DMS53 treated with DMSO at 0.1 percent for 48 hours (cell line): ENCODE data around the gene ZNF438.
"Not testable (repeated sequence)": the region's sequence is repeated elsewhere in the genome, so short reads cannot be mapped to it uniquely, and the experiment has no call there.

Source experiments
- DNase-seq: peaks from one replicate; lab custom pipeline; 2025; ENCODE audit not compliant: unreplicated experiment; lab: John Stamatoyannopoulos, UW

ZNF438 gene

DNA sequence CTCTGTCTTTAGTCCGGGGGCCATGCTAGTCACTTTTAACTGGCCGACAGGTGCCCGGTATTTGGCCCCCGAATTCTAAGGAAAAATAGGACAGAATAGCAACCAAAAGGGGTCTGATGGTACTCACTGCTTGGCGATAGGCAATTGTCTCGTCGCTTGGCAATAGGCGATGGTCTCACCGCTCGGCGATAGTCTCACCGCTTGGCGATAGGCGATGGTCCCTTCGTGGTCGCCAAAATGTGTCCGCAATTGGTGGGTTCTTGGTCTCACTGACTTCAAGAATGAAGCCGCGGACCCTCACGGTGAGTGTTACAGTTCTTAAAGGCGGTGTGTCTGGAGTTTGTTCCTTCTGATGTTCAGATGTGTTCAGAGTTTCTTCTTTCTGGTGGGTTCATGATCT, 130.2 kb downstream of the ZNF438 start:
- not testable (repeated sequence) for DNase-seq

DNA sequence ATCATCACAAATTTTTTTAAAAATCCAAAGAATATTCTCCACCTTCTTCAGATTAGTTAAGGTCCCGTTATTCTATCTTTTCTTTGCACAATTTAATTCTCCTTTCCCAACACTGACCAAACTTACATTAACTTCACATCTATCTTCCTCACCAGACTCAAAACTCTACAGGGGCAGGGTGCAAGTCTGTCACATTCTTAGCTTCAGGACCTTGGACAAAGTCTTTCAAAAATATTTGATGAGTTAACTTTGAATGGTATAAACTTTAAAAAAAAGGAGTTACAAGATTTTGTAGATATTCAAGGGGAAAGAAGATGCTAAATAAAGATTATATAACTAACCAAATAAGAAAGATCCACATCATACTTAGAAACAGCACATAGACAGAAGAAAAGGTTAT, 132.7 kb downstream of the ZNF438 start:
- no peak for DNase-seq

DNA sequence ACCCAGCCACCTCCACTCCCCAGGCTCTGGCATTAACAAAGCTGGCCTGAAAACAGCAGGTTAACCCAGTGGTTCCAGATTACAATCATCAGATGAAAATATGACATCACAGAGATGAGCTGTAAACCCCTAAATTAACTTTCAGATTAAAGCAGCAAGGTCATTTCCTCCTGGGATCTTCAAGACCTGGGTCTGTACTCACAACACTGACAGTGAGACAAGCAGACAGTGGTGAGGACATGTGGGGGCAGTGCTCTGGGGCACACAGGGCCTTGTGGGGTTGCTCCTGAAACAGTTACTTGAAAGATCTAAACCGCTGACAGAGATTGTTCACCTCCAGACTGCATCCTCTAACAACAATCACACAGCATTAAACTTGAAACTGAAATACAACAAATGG, 134.1 kb downstream of the ZNF438 start:
- DNase-seq = no peak

DNA sequence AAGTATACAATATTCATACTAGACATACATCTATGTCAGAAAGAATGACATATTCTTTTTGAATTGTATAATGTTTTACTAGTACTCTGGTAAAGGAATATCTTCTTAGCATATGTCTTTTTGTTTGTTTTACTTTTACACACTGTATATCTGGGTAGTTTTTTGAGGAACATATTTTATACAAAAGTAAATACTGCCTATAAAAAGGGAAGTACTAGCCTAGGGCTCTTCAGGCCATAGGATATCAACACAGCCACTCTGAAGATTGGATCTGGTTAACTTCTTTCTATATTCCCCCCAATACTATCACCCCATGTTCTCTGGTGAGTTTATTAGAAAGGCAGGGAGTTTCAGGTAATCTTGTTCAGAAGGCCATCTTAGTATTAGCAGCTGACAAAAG, 134.6 kb downstream of the ZNF438 start:
- DNase-seq = no peak

DNA sequence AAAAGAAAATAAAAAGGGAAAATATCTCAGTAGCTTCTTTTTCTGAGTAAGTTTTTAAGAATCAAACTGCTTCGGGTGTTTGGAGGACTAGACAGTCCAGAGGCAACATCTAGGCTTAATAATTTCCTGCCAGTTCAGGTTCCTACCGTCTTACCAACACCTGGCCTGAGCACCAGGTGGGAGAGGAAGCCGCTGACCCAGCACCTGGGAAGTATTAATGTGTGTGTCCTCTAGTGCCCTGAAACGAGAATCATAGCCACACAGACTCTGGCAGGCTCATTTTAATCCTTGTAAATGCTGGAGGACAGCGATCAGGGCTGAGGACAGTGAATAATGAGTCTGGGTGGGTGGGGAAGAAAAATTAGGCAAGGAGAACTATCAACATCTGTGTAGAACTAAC, 137.4 kb downstream of the ZNF438 start:
- no peak for DNase-seq

DNA sequence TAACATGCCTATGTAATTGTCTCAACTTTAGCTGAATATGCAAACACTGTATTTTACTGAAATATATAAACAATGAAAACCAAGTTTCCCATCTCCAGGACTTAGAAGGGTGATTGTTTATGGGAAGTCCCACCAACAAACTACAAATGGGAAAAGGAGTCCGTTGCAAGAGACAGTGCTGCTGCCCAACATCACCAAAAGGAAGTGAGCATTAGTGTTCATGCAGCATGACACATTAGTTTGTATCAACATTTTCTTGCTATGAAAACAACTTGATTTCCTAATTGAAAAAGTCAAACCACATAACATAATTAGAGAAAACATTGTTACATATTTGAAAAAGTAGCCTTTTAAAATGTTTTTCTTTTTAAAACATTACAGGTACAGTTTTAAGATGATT, 138.5 kb downstream of the ZNF438 start:
- no peak for DNase-seq

DNA sequence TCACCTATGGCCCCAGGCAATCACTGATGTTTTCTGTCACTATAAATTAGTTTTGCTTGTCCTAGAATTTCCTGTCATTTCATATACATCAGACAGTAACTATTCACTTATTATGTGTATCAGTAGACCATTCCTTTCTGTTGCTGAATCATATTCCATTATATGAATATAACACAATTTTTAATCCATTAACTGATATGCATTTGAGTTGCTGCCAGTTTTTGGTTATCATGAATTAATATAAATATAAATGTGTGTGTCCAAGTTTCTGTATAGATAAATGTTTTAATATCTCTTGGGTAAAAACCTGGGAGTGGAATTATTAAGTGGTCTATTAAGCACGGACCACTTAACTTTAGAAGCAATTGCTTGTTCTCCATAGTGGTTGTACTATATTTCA, 143.8 kb downstream of the ZNF438 start:
- no peak for DNase-seq

DNA sequence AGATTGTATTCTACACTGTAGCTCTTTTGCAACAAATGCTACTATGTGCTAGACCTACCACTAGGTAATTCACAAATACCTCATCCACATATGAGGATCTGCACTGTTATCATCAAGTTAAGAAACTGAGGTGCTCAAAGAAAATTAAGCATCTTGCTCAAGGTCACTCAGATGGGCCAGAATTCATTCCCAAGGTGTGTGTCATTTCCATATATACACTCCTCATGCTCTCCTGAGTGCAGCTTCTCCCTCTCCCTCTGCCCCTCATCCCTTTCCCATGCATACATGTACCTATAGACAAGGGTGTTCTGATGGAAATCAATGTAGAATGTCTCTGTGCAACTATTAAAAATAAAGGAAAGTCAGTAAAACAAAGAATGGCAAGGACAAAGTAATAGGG, 146.2 kb downstream of the ZNF438 start:
- DNase-seq = no peak

DNA sequence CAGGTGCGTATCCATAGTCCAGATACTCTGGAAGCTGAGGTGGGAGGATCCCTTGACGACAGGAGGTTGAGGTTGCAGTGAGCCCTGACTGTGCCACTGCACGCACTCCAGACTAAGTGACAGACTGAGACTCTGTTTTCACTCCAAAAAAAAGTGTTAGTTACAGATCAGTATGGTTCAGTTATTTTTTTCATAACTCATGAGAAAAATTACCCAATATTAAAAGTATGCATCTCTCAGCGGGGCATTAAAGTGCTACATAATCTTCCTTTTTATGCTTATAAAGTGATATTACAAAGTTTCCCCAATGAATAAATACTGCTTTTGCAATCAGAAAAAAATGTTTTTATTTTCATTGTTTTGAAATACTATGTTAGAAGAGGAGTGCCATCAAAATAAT, 147.9 kb downstream of the ZNF438 start:
- DNase-seq = no peak

DNA sequence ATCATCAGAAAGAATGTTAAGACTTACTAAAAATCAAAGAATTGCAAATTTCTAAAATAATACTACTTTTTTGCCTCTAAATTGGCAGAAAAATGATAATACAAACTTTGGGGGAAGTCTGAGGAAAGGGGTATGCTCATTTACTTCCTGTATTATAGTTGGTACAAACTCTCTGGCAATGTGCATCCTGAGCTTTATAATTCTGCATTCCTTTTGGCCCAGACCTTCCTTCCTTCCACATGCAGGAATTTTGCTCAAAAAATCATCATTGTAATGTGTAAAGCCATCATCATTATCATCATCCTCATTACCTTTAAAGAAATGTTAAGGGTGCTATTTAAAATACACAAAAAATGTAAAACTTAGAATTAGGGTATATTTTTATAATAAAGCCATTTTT, 148.5 kb downstream of the ZNF438 start:
- no peak for DNase-seq

DNA sequence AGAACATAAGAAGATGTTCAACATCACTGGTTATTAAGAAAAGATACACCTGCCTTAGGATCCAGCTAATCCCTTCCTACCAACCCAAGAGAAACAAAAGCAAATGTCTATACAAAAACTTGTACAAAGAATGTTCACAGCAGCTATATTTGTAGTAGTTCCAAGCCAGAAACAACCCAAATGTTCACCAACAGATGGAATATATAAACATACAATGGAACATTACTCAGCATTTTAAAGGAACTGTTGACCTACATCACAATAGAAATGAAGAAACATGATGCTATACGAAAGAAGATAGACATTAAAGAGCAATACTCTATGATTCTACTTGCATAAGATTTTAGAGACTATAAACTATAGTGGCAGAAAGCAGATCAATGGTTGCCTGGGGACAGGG, 149.4 kb downstream of the ZNF438 start:
- no peak for DNase-seq

DNA sequence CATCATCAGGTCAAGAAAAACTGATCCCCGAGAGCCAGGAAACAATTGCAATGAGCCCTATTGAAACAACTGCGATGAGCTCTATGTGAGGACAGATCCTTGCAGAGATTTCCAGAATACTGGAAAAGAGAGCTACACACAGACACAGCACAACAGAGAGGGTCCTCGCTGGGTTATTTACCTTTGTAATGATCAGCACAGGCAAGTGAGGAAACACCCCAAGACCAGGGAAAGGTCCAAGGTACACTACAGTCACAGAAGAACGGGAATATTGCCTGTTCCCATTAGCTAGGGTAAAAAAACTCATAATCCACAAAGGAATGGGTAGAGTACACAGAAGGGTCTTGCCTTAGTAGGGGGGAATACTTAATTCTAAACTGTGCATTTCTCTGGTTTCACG, 152.7 kb downstream of the ZNF438 start:
- DNase-seq = no peak

DNA sequence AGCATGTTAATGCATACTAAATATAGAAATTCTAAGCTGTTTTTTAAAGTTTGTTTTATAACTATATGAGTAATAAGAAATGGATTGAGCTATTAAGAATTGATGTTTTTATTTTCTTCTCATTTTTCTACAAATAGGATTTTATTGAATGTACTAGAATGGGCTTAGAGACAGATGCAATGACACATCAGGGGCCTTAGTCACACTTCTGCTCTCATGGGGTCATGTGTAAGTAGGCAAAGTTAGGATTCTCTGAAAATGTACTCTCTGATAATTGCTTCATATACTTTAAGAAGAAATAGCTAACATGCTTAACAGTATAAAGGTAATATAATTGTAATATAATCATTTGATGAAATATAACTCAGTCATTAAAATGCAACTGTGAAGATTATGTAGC, 154.6 kb downstream of the ZNF438 start:
- DNase-seq = no peak

DNA sequence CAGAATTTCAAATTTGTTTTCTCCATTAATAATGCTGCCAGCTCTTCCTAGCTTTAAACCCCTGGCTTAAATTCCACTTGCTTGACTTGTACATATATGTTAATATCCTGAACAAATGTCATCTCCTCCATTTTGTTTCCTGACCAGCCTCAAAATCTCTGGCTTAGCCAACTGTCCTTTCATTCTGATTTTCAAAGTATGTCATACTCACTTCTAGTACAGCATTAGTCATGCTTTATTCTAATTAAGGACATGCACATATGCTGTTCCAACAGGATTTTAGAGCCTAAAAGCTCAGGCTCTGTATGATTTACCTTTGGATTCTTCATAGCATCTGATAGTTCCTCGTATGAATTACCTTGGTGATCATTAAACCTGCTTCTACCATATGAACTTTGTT, 158.3 kb downstream of the ZNF438 start:
- no peak for DNase-seq

DNA sequence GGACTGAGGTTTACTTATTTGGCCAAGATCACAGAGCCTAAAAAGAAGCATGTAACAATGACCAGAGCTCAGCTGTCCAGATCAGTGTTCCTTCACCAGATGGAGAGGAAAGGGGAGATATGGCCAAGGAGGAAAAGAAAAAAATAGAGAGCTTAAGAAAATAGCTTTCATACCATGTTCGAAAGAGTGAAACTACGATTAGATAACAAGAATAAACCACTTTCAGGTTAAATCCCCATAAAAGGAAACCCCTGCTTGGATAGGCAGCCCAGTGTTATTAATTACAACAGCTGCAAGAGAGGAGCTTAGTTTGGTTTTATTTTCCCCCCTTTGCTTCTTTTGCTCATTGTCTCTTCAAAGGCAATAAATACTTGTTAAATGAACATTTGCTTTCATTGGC, 160.8 kb downstream of the ZNF438 start:
- no peak for DNase-seq

DNA sequence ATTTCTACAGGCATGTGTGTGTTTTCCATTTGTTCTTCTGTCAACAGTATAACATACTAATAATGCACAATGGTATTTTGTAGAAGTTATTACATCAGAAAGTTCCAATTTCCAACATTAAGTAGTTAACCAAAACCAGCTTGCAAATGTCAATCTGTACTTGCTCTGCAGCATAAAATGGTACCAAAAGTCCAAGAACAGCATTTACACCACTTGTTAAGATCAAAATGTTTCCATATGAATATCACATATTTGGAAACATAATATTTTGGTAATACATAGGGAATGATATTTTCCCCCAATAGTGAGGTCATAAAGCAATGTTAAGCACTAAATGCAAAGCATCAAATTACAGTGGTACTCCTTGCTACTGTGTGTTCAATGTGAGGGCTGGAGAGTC, 162.1 kb downstream of the ZNF438 start:
- no peak for DNase-seq

DNA sequence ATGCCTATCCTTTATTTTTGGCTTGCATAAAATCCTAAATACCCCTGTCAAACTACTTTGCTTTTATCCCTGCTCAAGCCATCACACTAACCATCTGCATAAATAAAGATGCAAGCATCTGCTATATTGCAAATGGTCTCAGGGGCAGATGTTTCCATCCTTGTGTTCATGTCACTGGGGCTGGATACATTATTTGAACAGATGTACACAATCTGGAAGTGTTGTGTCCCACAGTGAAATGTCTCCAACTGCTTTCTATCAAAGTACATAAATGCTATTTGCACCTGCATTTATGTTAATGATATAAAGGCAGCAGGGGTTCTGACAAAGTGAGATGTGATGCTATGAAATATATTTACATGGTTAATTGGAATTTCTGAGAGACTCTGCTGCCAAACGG, 163.1 kb downstream of the ZNF438 start:
- DNase-seq = no peak

DNA sequence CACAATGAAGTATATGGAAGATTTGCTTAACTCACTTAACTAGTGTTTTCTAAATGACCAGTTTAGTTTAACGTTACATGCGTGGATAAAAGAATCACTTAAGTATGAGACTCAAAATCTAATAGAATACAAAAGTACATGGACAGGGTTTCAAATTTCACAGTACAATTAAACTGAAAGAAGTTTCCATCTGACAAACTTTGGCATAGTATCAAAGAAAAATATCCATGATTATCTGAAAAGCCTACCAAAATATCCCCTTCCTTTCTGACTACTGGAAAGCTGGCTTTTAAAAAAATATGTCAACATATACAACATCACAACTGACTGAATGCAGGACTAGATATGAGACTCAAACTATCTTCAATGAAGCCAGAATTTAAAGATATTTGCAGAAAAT, 164.8 kb downstream of the ZNF438 start:
- DNase-seq = no peak

DNA sequence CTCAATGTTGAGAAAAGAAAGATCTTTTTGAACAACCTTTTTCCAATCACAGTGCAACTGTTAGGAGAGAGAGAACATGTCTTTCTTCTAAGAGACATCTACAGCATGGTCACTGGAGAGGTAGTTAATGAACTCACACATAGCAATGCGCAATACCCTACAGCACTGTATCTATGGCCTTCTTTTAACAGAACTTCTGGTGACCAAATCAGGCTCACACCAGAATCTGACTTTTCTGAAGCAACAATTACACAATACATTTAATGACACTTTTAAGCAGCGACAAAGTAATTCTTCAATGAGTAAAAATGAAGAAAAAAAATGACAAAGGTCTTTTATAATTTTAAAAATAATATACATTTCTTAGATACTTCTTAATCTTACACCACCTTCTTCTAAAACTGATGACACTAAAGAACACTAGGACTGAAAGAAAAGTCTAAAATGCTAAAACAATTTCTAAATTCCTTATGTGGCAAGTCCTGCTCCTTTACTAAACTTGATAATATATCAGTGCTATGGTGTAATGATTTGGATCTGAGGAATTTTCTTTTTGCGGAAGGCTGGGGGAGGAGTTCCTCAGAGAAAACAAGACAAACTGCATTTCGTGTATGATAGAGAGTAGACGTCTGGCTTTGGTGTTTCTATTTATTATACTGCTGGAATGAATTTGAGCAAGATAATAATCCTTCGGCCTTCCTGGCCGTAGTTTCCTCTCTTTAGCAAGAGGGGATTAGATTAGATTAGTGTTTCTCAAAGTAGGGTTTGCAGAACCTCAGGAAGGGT, 166.3 kb downstream of the ZNF438 start:
- no peak for DNase-seq

DNA sequence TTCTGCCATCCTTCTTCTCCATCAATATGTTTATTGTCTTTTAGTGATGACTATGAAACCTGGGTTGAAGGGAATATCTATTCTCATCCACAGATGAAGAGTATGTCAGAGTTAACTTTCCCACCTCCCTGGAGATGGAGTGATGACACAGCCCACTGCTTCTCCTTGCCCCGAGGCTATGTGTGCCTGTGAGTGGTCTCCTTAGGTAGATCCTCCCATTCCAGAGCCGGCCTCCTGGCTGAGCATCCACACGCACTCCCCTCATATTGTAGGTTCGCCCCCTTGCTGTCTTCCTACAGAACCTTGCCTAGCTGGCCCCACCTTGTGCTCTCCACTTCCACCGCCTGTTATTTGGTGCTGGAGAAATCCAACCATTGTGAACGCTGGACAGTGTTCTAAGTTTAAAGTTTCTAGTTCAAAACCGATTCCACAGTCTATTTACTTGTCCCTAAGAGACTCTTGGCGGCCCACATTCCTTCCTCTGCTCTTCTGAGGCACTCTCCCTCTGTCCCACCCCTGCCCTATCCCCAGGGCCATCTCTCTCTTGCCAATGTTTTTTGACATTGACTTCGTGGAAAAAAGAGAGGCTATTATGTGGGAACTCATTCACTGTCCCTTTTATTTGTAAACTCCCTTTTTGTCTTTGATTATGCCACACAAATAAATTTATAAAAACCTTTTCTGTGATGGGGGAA, 168.0 kb downstream of the ZNF438 start:
- DNase-seq = no peak

DNA sequence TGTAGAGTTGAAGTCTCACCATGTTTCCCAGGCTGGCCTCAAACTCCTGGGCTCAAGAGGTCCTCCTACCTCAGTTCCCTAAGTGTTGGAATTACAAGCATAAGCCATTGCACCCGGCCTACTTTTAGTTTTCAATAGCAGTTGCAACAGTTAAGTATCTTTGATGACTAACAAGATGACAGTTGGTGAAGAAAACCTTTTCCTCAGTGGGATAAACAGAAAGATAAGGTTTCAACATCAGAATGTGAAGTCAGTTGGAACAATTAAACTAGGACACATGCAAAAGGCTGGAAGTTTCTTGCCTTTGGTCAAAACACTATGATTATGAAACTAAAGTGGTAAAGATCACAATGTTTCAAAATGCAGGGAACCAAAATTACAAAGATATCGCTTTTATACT, 169.2 kb downstream of the ZNF438 start:
- DNase-seq = no peak

DNA sequence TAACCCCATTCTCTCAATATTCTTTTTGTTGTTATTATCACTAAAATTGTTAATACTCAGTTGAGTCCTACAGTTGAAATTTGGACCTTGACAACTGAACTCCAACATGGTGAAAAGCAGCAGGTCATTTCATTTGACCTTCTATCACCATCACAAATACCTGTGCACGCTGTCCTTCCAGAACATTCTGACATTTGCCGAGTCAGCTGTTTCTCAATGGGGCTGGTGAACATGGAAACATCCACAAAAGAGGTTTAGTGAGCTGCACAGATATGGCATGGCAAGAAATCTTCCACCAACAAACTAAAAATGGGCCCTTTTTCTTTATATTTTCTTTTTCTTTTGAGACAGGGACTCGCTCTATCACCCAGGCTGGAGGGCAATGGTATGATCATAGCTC, 169.7 kb downstream of the ZNF438 start:
- no peak for DNase-seq

DNA sequence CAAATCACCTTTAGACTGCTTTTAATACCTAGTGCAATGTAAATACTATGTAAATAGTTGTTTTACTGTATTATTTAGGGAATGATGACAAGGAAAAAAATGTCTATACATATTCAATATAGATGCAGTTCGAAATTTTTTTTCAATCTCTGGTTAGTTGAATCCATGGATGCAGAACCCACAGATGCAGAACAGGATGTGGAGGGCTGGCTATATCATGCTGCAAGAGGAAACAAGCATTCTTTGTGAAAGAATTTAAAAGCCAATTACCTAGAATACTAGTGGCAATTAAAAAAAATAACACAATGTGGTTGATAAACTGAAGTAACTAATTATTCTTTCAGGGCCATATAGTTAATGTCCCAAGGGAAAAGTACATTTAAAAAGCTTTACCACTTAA, 170.4 kb downstream of the ZNF438 start:
- DNase-seq = no peak
